ENCODE data around the gene STXBP5L.

Gene STXBP5L

GRCh38 chr3:121231872-121232271 lies 323.9 kb downstream of the STXBP5L start:
- H4K20me1 ChIP-seq (ENCODE audit: insufficient read depth, low read length, poor library complexity, severe bottlenecking): no peaks in the 10 kb centered on the region
- no peaks in the 10 kb centered on the region for H3K79me2 ChIP-seq (ENCODE audit: insufficient read depth, low read length)
- H3F3A ChIP-seq (ENCODE audit: low read depth): no peaks in the 10 kb centered on the region
- H3K4me3 ChIP-seq (ENCODE audit: low read length, poor library complexity, severe bottlenecking): no peak overlapping the region
- no peaks in the 10 kb centered on the region for H3K9me3 ChIP-seq (ENCODE audit: insufficient read depth, low read depth, low read length)
- no peaks in the 10 kb centered on the region for H3K36me3 ChIP-seq (ENCODE audit: insufficient read depth, low read length)
- H3K4me1 ChIP-seq (ENCODE audit: insufficient read depth, low read length, poor library complexity, severe bottlenecking): no peaks in the 10 kb centered on the region
- no peaks in the 10 kb centered on the region for H3K9me2 ChIP-seq (replicated peaks; ENCODE audit: low read depth, low read length)
- H3K27me3 ChIP-seq (ENCODE audit: insufficient read depth, low read length, poor library complexity, severe bottlenecking): no peaks in the 10 kb centered on the region
- H3K9ac ChIP-seq (ENCODE audit: low read depth, low read length, poor library complexity, severe bottlenecking): no peak overlapping the region
- TF ChIP-seq EZH2phosphoT487 (IDR thresholded peaks at IDR 0.05; ENCODE audit: borderline replicate concordance) (no peak), CTCF (conservative IDR thresholded peaks at IDR 0.05; ENCODE audit: low read length) (no peak)
- H3K4me2 ChIP-seq (ENCODE audit: low read depth, low read length, poor library complexity, severe bottlenecking): no peak overlapping the region
- H2AFZ ChIP-seq (ENCODE audit: low read length): no peak overlapping the region

GRCh38 chr3:121232309-121233225 lies 324.6 kb downstream of the STXBP5L start:
- H2AFZ ChIP-seq (ENCODE audit: low read length): no peak overlapping the region

GRCh38 chr3:121243208-121243607 lies 335.2 kb downstream of the STXBP5L start:
- Histone ChIP-seq H3K4me1 (ENCODE audit: insufficient read depth, low read length, poor library complexity, severe bottlenecking) (no peaks in the 10 kb centered on the region), H3K4me2 (ENCODE audit: low read depth, low read length, poor library complexity, severe bottlenecking) (no peak overlapping the region), H3K9ac (ENCODE audit: low read depth, low read length, poor library complexity, severe bottlenecking) (no peak overlapping the region), H3K4me3 (ENCODE audit: low read length, poor library complexity, severe bottlenecking) (no peak overlapping the region), H2AFZ (ENCODE audit: low read length) (no peak overlapping the region), H3K79me2 (ENCODE audit: insufficient read depth, low read length) (no peaks in the 10 kb centered on the region), H4K20me1 (ENCODE audit: insufficient read depth, low read length, poor library complexity, severe bottlenecking) (no peaks in the 10 kb centered on the region), H3K9me3 (ENCODE audit: insufficient read depth, low read depth, low read length) (no peaks in the 10 kb centered on the region), H3F3A (ENCODE audit: low read depth) (no peaks in the 10 kb centered on the region), H3K9me2 (replicated peaks; ENCODE audit: low read depth, low read length) (no peaks in the 10 kb centered on the region), H3K27me3 (ENCODE audit: insufficient read depth, low read length, poor library complexity, severe bottlenecking) (no peaks in the 10 kb centered on the region), H3K36me3 (ENCODE audit: insufficient read depth, low read length) (no peaks in the 10 kb centered on the region)
- TF ChIP-seq CTCF (conservative IDR thresholded peaks at IDR 0.05; ENCODE audit: low read length) (no peak), EZH2phosphoT487 (IDR thresholded peaks at IDR 0.05; ENCODE audit: borderline replicate concordance) (no peak)

More at GRCh38 chr3:121232309-121233225, 324.6 kb downstream of the STXBP5L start:
- no peaks in the 10 kb centered on the region for H3K4me1 ChIP-seq (ENCODE audit: insufficient read depth, low read length, poor library complexity, severe bottlenecking)
- no peaks in the 10 kb centered on the region for H4K20me1 ChIP-seq (ENCODE audit: insufficient read depth, low read length, poor library complexity, severe bottlenecking)
- no peaks in the 10 kb centered on the region for H3K9me2 ChIP-seq (replicated peaks; ENCODE audit: low read depth, low read length)
- no peaks in the 10 kb centered on the region for H3K27me3 ChIP-seq (ENCODE audit: insufficient read depth, low read length, poor library complexity, severe bottlenecking)
- H3F3A ChIP-seq (ENCODE audit: low read depth): no peaks in the 10 kb centered on the region
- no peaks in the 10 kb centered on the region for H3K9me3 ChIP-seq (ENCODE audit: insufficient read depth, low read depth, low read length)
- H3K4me3 ChIP-seq (ENCODE audit: low read length, poor library complexity, severe bottlenecking): no peak overlapping the region
- H3K79me2 ChIP-seq (ENCODE audit: insufficient read depth, low read length): no peaks in the 10 kb centered on the region
- TF ChIP-seq EZH2phosphoT487 (IDR thresholded peaks at IDR 0.05; ENCODE audit: borderline replicate concordance) (no peak), CTCF (conservative IDR thresholded peaks at IDR 0.05; ENCODE audit: low read length) (no peak)
- H3K9ac ChIP-seq (ENCODE audit: low read depth, low read length, poor library complexity, severe bottlenecking): no peak overlapping the region
- no peaks in the 10 kb centered on the region for H3K36me3 ChIP-seq (ENCODE audit: insufficient read depth, low read length)
- no peak overlapping the region for H3K4me2 ChIP-seq (ENCODE audit: low read depth, low read length, poor library complexity, severe bottlenecking)
